Left forelimb (tissue), 1 donor: Measurements from ENCODE around the gene PTPN21.

Experiments
- DNase-seq: peaks from one replicate; pipeline ENCODE4 v3.0.0-alpha.2; 2018; ENCODE audit warnings: low spot score

The PTPN21 gene

DNA sequence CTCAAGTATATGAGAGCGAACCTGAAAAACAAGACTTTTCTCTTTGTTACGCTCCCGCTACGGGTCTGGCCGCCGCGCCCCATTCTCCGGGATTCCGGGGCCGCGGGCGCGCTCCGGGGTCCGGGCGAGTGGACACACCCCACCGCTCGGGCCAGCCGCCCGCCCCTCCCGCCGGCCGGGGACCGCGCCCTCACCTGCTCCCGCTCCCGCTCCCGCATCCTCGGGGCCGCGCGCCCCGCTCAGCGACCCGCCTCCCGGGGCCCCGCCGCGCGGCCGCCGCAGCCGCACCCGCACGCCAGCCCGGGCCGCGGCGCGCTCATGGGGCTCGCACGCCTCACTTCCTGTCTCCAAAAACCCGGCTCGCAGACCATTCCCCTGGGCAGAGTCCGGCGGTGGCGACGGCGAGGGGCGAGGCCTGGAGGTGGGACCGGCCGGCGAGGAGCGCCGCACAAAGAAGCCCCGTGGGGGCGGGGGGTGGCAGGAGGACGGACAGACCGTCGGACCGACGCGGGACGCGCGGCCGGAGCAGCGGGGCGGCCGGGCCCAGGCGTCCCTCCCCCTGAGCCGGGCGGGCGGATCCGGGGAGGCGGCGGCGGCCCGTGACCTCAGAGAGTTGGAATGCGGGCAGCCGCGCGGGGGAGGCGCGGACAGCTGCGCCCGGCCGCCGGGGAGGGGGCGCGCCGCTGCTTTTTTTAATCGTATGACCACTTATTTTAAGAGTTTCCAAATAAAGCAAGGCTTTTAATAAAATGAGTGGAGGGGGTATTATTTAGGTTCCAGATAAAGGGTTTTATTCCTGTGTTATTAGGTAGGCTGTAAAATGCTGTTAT is at the start of gene PTPN21:
PTPN21 (minus strand) TSS at position 551 of the 830 bp plus-strand sequence. CDS start 4,590 bp downstream, outside the sequence.
- peak; percentile 83 for DNase-seq

DNA sequence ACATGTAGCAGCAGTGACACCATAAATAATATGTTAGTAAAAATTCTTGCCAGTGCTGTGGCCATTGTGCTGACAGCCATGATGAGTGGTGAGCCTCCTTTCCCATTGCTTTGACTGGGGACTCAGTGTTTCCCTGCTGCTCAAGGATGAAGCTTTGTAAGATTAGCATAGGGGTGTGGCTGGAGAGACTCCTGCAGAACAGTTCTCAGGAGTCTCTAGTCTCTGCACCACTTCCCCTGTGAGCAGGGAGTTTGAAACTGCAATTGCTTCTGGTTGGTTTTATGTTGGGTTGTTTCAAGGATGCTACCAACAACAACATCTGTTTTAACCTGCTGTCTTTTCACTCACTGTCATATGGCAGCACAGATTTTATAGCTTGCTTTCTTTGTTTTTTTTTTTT is 49.4 kb upstream of the PTPN21 start:
- DNase-seq = no peak

DNA sequence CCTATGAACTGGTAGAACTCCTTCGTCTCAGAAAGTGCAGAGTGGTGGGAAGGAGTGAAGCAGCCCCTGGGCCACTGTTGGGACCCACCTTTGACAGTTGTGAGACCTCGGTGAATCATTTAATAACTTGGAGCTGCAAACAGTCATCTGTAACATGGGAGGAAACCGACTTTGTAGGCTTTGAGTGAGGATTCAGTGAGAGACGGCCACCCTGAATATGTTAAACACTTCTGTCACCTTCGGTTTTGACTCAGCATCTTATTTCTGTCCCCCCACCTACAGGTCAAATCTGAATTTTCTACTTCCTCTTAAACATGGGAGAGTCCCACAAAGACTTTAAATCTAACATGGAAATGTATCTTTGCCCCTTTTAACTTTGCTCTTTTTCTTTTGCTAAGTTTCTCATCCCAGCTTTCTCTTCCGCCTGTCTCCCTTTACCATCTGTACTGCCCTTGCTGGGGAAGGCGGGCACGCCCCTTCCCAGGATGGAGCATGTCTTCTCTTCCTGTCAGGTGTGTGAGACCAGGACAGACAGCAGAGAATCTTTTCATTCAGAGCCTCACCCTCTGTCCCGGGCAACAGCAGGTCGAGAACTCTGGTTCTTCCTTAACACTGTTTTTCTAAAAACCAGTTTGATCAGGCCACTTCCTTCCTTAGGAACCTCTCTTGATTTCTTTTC is 45.1 kb upstream of the PTPN21 start:
- no peak for DNase-seq

DNA sequence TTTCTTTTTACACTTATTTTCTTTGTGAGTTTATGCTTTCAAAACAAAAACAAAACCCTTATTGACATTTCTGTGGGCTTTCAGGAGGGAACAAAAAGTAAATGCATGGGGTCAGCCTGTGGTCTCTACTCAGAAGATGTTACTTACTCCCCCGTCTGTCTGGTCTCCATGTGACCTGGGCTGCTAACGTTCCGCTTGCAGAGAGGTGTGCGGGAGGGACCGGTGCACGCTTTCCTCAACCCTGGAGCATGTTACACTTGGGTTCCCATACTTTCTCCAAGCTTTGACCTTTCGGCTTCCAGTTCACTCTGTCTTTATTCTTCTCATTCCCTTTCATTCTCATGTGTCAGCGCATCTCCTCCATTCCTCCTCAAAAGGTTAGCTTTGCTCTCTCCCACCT is 44.5 kb upstream of the PTPN21 start:
- no peak for DNase-seq

DNA sequence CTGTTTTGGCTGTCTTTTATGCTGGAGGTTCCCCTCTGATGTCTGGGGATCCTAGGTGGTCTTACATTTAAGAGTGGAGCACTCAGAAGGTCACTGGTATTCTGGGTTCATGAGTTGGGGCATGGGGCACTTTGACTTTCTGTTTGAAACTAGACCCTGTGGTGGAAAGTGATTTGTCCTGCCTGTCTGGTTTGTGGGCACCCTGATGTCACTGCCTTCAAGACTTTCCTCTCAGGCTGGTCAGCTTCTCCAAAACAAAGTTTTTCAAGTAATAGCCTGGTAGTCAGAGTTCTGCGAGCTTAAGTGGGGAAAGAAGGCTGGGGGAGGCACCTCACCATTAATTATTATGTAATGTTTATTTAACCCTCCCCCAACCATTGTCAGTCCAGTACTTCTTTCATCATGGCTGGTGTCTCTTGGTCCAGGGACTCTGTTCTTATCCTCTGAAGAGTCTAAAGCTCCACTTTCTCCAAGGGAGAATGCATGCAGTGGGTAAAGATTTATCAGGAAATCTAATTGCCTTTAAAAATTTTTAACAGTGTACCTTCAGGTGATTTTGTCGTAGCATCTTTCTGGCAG is 43.4 kb upstream of the PTPN21 start:
- no peak for DNase-seq

DNA sequence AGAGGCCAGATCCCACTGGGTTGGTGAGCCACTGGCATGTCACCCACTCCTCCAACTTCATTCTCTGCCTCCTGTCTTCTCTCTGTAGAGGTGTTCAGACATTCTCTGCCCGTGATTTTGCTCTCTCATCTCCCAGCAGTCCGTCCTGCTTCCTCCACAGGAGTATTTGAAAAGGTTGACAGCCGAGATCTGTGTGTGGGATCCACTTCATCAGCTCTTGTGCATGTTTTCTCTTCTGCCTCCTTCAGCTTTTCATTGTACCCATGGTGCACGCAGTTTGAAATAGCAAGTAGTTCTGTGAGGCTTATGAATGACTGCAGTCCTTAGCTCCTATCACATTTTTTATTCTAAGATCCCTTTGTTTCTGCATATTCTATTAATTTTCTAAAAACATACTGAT is 42.8 kb upstream of the PTPN21 start:
- no peak for DNase-seq

DNA sequence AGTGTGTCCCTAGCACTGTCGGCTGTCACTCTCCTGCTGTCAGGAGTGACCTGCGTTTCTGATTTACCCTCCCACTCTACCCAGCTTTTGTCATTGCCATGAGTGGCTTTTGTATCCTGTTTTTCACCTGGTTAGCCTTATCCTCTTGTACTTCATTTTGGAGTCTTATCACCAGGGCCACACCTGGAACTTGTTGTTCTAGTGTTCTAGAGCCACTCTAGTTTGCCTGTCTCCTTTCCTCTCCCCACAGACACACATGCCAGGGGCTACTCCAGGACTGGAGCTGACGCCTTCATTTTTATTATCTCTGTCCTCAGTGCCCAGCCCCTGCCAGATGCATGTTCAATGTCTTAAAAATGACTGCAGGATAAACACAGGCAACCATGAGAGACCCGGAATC is 42.2 kb upstream of the PTPN21 start:
- DNase-seq = no peak

DNA sequence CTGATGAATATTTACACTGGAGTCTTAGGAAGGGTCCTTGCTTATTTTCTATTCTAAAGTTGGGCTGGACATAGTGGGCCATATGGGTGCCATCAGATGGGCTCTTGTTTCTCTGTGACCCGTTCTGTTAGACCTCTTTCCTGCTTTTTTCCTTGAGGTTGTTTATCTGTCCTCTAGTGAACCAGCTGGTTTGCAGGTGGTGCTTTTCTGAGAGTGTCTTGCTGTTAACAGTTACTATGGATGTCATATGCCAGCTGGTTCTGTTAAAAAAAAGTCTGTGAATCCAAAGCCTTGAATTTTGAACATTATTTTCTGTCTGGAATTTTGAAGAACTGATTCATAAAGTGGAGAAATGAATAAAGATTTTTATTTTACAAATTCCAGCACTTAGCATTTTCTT is 37.2 kb upstream of the PTPN21 start:
- no peak for DNase-seq

DNA sequence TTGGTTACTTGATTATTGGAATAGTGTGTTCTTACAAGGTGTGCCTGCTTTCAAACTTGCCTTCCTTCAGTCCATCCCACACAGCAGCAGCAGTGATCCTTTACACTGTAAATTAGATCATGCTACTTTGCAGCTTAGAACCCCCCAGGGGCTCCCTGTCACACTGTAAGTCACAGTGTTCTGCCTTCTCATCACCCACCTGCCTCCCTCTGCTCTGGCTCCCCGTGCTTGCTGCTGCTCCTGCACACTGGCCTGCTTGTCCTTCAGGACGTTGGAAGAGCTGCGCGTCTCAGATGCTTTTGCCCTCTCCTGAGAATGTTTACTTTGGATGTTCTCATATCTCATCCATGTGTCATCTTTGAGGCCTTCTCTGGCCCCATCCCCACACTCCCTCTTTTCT is 35.4 kb upstream of the PTPN21 start:
- no peak for DNase-seq

DNA sequence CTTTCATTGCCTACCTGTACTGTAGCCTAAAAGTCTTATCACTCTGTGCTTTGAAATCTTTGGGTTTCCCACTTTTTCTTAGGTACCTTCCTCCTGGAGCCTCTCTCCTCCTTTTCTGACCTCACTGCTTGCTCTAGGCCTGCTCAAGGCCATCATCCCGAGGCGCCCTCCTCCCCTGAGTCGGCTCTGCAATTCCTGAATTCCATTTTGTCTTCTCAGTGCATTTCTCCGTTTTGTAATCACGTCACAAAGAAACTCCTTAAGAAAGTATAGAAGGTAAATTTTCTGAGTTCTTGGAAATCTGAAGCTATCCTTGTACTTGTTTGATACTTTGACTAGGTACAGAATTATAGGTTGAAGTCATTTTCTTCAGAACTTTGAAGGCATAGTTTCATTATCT is 33.3 kb upstream of the PTPN21 start:
- no peak for DNase-seq

DNA sequence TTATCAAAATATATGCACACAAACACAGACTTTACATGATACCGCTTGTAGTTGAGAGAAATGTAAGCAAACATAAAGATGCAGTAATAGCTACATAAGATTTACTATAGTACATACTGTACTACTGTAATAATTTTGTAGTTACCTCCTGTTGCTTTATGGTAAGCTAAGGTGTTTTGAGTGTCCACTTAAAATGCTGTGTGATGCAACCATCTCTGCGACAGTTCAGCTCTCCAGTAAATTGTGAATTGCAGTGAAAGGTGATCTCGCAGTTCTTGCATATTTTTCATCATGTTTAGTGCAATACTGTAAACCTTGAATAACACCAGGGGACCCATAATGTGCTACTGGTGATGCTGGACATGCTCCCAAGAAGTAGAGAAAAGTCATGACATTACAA is 29.6 kb upstream of the PTPN21 start:
- no peak for DNase-seq

DNA sequence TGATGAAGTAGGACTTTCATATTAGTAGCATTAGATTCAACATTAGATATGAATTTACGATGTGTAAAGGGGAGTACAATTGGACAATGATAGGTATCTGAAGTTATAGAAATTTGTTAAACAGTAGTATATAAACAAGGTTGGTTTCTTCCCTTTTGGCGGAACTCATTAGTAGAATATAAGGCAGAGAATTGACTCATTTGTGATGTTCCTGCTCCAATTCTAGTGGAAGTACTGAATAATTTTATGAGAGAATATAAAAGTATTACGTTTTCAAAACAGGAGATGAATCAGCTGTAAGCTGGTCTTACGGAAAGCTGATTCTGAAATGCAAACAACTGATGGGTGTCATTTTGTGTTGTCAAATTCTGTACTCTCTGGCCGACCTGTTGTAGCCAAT is 21.4 kb upstream of the PTPN21 start:
- DNase-seq = no peak

DNA sequence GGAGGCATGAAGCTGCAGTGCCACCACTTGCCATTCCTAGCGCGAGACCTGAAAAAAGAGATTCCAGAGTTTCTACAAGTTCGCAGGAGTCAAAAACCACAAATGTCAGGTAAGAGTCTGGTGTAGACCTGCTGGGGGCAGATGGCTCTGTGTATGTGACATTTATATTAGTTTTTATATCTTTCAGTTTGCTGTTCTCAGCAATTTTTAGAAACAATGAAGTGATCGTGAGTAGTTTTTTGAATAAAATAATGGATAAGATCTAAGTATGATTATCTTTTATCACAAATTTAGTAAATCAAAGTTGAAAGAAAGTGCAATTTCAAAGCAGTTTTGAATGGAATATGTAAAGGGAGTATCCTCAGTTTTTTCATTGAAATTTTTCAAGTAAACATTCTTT is 17.3 kb upstream of the PTPN21 start:
- no peak for DNase-seq

DNA sequence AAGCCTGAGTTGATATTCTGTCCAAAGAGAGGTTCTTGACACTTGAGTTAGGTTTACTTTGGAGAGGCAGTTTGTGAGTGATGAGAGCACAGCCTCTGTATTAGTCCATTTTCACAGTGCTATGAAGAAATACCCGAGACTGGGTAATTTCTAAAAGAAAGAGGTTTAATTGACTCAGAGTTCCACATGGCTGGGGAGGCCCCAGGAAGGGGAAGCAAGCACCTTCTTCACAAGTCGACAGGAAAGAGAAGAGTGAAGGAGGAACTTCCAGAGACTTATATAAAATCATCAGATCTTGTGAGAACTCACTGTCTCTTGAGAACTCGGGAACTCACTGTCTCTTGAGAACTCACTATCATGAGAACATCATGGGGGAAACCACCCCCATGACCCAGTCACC is 13.4 kb upstream of the PTPN21 start:
- DNase-seq = no peak

DNA sequence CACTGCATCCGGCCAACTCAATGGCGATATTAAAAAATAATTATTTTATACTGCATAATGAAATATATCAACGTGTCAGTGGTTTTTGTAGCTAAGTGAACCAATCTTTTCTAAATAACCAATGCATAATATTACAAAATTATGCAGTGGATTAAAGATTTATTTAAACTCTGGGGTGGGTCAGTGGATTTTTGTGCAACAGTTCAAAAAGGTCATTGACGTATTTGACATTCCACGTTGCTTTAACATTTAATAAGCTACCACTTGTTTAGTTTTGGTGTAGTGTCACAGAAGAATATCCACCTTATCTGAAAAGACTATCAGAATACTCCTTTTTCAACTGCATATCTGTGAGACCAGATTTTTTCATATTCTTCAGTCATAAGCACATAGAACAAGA is 10.6 kb upstream of the PTPN21 start:
- DNase-seq = no peak

DNA sequence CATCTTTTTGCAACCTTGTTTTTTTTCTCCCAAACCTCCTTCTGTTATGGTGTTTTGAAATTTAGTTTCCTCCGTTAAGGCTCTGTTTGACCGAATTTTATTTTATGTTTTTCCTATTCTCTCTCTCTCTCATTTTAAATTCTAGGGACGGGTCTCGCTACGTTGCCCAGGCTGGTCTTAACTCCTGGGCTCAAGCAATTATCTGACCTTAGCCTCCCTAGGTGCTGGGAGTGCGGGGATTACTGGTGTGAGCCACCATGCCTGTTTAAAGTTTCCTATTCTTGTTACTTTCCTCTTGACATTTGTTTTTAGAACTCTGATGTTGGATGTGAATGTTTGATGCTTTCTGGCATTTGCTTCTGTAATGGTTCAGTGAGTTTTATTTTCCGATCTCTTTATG is 9.0 kb upstream of the PTPN21 start:
- DNase-seq = no peak

DNA sequence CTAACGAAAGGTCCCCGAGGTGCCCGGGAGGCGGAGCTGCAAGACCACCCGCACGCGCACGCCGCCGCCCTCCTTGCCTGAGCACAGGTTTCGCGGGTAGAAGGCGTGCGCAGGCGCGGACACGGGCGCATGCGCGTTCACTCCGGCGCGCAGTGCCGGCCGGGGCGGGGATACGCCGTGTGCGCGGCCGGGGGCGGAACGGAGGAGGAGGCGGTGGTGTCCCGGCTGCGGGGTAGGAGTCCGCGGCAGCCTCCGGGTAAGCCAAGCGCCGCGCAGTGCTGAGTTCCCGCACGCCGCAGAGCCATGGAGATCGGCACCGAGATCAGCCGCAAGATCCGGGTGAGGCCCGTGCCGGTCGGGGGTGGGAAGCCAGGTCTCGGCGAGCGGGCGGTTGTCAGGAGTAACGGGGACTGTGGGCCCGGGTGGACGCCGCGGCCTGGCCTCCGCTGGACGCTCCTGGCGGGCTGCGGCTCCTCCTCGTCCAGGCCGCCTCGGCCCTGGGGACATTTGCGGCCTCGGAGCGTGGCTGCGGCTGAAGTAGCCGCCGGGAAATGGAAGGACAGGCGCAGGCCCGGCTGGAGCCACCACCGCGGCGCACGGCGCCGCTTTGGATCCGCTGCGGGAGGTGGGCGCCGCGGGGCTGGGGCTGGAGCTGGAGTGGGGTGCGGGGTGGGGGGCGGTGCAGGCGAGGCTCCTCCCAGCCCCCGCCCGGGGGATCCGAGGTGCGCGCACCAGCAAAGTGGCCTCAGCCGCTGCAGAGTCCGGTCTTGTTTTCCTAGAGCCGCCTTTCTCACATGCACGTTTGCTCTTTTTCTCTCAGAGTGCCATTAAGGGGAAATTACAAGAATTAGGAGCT is 8.3 kb upstream of the PTPN21 start, which contains the start of gene ZC3H14:
ZC3H14 (plus strand) TSS at position 207 of the 856 bp plus-strand sequence; CDS start at position 304, 97 bp downstream.
- DNase-seq = peak; percentile 93

DNA sequence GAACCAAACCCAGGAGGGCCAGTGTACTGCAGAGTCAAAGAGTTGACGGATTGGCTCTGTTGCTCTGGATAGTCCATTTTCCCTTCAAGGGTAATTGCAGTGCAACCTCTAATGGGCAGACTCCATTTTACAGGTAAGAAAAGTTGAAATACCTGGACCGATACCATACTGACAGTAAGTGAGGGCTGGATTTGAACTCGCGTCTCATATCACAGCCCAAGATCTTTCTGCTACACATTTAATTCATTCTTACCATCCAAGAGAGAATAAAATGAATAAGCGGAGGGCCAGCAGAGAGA is 7.7 kb upstream of the PTPN21 start:
- no peak for DNase-seq

DNA sequence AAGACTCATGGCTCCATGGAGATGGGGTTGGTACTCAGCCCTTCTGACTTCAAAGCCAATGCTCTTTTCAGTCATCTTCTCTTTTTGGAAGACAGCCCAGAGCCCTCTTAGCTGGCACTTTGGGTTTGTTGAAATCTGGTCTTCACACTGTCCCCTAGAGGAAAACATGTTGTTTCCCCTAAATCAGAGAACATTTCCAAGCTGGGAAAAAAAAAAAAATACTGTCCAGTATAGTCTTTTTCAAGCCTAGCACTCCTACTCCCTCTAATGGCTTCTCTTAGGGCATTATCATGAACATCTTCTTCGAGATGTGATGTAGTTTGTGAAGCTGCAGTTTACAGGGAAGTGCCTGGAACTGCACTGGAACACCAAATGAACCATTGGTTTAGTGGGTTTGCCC is 5.0 kb upstream of the PTPN21 start:
- no peak for DNase-seq

DNA sequence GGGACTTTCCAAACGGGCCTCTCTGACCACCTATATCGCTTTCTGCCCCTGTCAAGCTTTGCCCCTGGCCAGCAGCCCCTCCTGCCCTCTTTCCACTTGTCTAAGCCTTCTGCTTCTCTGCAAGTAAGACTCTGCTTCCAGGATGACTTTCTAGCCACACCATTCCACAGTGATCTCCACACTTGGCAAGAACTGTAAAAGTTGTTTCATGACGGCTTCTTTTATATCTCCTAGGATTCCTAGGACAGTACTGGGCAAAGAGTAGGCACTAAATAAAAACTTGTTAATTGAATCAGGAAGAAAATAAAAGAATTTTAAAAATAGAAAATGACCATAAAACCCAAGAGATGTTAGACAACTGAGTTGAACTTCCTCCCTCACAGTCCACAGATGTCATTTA is 1.8 kb upstream of the PTPN21 start:
- DNase-seq = no peak

DNA sequence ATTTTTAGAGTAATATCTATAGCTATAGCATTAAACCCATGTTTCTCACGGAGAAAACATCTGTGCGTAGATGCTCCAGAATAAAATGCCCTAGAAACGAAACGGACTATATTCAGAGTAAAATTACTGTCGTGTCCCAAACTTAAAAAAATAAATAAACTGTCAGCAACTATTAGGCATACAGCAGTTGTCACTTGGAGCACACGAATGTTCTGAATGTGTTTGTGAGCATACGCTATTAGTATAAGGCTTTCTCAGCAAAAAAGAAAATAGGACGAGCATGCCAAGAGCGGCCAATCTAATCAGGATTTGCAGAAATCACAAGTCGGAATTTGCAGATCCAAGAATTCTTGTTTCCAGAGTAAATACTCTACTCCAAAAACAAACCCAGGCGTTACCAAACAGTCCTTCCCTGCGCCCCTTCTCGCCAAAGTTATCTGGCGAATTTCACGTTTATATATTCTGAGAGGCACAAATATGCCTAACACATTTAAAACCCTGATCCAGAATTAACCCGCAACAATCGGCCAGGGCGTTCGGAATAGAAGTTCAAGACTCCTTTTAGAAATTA is 836 bp downstream of the PTPN21 start:
- DNase-seq = no peak

DNA sequence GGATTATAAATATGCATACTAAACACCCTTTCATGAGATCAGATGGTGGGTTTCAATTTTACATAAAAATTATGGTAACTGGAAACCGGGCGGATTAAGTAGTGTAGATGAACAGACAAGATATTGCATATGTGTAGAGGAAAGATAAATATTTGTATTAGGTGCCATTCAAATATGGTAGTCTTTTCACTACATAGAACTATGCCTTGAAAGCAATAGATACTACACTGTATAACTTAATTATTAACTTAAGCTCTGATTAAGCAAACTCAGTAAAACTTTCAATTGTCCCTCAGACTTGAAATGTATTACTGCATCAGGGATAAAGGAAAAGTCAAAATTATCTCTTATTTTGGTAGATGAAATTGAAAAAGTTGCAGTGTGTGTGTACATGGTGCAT is 1.9 kb downstream of the PTPN21 start:
- DNase-seq = no peak
